HG03097 (cell line): Measurements from ENCODE around the gene EEFSEC.

ENCODE experiments used
- ATAC-seq: cut with Tn5 transposase; IDR thresholded peaks from one replicate; pipeline ENCODE4 v1.9.1; 2021; ENCODE audit not compliant: unreplicated experiment, low FRiP score

The EEFSEC gene

DNA sequence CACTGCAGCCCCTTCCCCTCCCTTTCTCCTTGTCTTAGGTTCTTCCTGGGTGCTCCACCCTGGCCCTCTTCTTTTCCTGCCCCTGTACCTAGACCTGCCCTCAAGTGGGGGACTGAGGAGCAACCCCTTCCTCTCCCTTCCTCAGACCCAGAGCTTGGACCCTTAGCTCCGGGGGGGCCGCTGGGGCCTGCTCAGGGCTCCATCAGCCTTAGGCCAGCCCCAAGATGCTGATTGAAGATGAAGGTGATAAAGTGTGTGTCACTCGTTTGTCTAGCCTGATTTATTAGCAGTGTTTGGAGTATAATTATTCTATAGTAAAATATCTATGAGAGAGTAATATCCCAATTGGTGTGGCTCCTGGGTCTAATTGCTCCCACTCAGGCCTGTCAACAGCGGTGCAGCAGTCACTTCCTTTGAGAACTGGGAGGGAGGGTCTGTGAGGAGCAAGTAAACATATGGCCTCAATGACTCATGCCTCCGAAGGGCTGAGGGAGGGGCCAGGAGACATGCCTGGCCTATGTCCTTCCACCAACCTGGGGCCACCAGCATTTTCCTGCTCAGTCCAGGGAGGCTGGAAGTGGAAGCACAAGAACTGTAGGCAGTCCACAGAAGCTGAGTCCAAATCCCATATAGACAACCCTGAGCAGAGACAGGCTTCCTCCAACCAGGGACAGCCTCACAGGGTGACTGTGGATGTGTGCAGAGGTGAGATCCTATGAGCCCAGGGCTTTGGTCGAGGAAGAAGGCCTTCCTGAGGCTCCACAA, 190.2 kb downstream of the EEFSEC start:
- ATAC-seq, result no peak

DNA sequence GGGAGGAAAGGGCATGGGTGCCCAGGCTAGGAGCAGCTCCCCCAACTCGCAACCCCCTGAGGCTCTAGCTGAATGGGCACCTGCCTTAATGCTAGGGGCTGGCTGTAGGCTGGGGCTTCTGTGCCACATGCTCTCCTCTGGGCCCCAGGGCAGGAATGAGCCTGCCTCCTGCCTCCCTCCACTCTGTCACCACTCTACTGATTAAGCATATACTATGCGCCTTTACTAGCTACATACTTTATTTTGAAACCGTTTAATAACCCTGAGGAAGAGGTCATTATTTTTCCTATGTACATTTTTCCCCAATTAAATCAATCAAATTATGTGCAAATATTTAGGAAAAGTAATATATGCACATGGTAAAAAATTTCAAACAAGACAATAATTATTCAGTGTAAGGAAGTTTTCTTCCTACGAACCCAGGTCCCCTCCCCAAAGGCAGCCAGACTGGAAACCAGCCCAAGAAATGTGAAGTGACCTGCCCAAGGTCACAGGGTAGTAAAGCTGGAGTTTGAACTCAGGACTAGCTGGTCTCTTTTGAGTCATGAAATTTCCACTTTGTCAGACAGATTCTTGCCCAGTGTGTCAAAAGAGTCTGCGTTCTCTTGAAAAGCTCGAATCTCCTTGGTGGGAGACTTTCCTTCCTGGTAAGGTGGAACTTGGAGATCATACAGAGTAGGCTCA, 190.9 kb downstream of the EEFSEC start:
- no peak for ATAC-seq

DNA sequence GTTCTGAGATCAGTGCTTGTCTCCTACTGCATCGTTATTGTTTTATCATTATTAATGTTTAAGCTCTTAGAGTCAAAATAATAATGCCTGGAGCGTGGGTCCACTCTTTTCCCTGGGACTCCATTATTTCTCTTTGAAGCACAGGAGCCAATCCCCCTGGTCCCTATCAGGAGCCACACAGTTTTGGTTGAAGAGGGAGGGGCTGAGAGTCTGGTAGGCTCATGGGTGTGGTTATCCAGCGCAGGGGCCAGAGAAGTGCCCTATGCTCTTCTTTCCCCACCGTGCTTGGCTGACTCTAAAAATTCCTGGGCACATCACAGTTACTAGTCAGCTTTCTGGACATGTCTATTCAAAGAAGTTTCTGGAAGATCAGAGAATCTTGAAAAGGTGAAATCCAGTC, 191.9 kb downstream of the EEFSEC start:
- ATAC-seq, result no peak

DNA sequence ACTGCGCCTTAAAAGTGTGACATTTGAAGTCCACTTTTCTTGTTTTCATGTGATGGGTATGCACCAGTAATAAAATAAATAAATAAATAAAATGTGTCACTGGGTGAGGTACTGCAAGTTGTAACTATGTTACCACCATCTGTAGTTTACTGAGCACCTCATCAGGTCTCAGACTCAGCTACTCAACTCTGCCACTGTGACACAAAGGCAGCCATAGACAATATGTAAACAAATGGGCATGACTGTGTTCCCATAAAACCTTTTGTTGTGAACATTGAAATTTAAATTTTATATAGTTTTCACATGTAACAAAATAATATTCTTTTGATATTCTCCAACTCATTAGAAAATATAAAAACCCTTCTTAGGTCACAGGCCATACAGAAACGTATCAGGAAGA, 193.3 kb downstream of the EEFSEC start:
- ATAC-seq, result no peak

DNA sequence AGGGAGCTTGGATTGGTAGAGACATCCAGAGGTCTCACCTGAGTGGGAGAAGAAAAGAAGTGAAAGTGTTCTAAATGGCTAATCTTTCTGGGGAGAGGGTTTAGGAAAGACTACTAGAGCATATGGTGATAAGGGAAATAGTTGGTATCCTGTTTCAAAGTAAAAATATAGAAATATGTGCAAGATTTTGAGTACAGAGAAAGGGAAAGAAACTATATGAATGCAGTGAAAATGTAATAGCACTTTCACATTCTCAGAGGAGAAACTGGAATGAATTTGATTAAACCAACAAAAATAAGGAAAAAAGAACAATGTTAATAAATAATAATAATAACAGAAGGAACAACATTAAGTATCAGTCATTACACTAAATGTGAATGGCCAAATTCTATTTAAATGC, 194.0 kb downstream of the EEFSEC start:
- ATAC-seq, result no peak

DNA sequence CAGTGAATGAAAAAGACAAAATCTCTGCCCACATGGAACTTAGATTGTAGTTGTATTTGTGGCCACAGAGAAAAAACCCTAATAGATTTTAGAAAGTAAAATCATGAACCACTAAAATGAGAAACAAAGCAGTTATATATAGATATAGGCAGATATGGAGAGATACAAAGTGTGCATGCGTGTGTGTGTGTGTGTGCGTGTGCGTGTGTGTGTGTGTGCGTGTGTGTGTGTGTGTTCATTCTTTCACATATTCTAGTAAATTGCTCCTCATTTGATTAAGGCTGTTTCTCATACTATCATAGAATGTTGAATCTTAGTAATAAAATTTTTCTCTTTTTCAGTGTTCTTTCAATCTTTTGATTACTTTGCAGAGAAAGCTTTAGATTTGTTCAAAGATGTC, 194.8 kb downstream of the EEFSEC start:
- no peak for ATAC-seq

DNA sequence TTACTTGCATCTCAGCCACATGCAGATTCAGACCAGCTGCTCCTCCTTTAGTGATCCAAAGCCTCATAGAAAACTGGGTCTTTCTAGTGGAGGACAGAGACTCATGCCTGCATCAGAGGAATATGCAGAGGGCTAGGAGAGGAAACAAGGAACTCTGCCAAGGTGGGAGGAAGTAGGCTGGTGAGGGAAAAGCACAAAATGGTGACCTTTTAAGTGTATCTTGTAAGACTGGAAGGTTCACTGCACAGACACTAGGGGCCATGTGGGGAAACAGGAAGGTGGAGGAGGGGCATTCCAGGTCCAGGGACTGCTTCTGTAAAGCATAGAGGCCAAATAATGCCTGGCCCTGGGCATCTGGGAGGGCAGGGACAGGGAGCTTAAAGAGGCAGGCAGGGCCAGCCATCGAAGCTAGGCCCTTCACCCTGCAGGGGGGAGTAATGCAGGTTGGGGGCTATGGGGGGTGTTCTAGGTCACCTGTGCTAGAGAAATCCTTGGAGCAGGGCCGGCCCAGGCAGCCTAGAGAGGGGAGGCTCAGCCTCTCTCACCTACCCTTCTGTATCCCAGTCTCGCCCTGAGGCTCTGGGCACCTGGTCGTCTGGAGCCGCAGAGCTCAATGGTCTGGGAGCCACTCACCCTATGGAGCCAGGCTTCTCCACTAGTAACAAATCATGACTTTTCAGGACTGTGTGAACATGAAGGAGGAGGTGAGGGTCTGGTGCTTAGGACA, 195.7 kb downstream of the EEFSEC start:
- ATAC-seq, result no peak

DNA sequence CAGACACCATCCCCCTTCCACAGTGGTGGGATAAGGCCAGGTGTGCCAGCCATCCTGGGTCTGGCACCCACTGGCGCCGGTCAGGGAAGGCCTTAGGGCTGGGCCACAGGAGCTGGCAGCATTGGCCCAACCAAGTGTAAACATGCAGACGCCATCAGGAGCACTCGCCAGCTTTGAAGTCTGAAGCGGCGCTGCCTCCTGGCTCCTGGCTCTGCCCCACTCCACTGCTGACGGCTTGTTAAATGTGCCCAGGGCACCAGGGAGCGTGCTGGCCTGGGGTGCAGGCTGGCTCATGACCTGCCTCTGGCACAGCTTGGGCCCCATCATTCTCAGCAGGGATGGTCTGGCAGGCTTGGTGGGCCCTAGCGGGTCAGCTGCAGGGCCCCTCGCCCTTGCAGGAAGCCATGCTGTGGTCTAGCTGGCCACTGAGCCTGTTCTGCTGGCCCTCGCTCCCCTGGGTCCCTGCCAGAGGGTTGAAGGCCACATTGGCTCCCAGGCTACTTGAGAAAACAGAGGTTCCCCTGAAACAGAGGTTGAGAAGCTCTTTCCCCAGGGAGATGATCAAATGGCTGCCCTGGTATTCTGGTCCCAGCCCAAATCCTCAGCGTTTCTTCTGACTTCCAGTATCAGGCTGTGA, 196.8 kb downstream of the EEFSEC start:
- no peak for ATAC-seq

DNA sequence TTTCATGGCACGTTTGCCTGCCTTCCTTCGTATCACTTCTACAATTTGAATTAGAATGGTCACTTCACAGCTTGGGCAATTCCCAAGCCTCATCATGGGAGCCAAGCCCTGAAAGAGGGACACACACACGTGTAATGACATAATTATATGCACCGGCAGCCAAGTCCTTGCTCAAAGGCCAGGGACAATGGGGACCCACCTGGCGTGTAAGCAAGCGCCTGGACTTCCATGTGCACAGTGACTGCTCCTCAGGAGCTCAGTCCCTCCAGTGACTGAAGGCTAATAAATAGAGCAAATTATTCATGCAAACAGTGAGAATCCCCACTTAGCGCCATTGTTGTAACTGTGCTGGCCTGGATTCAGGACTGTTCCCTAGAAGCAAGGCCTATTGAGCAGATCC, 198.3 kb downstream of the EEFSEC start:
- ATAC-seq, result no peak

DNA sequence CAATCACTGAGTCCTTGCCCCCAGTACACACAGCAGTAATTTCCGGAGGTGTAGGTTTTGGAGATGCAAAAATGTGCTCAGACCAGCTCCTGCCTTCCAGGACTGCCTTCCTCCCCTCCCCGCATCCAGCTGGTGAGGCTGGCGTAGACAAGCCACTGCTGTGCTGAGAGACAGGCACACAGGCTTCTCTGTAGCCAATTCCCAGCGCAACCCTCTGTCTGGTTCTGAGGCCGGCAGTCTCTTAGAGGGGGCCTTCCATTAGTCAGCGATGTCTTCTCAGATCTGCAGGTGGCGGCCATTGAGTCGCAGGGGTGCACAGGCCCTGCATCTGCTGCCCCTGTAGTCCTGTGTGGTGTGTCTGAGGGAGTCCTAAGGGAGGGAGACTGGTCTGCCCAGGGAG, 199.0 kb downstream of the EEFSEC start:
- ATAC-seq, result no peak

DNA sequence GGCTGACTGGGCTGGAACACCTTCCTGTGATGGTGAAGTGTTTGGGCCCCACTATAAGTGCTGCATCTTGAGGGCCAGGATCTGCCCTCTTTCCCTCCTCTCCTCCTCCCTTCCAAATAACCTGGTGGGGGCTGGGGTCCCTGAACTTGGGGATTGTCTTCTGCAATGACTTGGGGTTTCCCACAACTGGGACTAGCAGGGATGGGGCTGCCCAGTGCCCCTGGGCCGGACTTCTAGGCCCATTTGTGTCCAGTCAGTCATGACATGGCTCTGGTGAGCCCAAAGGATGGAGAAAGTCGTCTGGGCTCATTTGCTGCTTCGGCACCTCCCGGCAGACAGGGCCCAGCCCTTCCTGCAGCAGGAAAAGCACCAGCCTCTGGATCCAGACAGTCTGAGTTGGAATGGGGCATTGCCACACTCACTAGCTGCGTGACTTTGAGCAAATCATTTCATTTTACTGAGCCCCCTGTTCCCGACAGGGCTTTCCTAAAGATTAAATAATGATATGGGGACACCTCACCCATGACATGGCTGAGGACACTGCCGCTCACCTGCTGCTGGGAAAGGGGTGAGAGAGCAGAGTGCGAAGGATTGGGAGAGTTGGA, 200.2 kb downstream of the EEFSEC start:
- no peak for ATAC-seq

DNA sequence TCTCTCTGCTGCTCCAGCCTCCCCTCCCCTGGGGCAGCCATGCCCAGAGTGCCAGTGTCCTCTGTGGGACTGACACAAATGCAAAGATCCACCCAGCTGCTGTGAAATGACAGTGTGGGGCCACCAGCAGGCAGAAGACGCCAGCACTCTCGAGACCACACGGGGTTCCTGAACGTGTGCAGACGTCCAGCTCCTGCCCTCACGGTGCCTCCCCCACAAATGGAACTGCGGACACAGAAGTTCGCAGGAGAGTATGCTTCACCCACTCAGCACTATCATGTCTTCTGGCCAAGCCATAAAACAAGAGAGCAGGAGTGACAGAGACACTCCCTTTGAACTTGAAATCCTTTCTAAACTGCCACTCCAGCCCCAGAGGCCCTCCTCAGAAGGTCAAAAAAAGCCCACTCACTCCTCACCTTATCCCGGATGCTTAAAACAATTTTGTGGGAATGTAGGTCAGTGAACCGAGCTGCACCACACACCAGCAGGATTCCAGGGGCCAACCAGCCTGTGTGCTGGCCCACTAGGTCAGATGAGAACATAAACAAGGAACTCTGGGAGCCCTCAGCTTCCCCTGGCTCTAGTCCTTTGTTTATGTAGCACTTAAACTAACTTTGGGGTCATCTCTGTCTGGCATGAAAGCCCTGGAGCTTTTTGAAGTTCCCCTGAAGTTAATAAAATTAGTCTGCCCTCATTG, 200.9 kb downstream of the EEFSEC start:
- no peak for ATAC-seq

DNA sequence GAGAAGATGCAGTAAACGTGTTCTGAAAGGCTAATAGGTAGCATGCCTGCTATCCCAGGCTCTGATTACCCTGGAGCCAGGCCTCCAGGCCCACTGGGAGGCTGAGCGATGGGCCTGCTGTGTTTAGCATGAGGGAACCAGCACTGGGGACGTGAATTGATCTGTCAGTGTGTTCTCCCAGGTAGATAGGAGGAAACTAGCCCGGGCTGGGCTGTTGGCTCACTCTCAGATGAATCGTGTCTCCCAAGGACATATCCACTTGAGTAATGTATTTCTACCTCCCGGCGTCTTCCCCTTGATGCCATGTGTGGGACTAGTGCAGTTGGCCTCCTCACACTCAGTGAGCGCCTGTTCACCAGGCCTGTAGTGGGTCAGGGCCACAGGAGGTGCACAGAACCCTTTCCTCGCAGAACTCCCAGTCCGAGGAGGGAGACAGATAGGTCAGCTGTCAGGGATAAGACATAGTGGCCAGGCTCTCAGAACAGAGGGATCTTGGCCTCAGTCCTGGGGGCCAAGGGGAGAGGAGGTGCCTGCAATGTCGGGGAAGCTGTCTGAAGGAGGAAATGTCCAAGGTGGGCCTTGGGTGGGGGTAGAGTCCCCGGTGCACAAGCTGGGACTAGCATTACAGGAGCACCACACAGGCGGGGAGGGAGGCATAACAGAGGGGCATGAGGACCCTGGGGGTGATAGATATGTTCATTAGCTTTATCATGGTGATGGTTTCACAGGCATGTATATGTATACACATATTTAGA, 201.7 kb downstream of the EEFSEC start:
- no peak for ATAC-seq

DNA sequence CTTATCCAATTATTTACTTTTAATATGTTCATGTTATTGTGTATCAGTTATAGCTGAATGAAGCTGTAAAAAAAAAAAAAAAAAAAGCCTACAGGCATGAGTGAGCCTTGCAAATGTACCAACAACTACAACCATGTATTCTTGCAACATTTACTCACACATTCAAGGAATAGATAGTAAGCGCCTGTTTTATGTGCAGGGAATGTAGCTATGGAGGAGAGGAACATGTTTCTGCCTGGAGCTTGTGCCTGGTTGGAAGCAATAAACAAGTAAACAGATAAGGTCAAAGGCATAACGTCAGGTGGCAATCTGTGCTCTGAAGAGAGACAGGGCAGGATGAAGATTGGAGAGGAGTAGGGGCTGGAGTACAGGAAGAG, 202.2 kb downstream of the EEFSEC start:
- no peak for ATAC-seq

DNA sequence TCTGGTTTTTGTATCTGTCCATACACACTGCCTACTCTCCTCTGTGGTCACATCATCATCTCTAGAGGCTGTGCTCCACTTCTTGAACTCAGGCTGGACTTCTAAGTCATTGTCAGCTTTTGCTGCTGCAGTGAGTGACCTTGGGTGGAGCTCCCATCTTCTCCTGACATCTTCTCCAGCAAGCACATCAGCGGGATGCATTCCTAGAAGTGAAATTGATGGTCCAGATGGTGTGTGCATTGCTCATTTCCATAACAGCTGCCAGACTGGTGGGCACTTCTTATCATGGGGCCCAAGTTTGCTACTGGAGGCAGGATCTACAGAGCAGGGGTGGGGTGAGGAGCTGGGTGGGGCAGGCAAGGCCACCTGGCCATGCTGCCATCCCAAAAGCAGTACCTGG, 203.5 kb downstream of the EEFSEC start:
- ATAC-seq, result no peak

DNA sequence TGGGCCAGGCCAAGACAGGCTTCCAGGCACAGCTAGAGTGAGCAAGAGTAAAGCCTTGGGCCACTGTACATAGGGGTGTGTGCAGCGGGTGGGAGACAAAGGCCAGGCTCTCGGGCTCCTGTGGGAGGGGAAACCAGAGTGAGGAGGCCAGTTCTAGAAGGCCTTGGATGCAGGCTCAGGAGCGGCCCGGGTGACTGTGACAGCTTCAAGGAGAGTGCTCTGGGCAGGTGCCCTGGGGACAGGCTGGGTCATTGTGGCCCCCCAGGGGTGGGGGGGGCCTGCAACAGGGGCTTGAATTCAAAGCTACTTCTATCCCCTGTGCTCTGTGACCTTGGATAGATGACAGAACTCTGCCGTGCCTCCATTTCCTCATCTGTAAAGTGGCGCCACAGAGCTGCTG, 204.3 kb downstream of the EEFSEC start:
- ATAC-seq, result no peak

DNA sequence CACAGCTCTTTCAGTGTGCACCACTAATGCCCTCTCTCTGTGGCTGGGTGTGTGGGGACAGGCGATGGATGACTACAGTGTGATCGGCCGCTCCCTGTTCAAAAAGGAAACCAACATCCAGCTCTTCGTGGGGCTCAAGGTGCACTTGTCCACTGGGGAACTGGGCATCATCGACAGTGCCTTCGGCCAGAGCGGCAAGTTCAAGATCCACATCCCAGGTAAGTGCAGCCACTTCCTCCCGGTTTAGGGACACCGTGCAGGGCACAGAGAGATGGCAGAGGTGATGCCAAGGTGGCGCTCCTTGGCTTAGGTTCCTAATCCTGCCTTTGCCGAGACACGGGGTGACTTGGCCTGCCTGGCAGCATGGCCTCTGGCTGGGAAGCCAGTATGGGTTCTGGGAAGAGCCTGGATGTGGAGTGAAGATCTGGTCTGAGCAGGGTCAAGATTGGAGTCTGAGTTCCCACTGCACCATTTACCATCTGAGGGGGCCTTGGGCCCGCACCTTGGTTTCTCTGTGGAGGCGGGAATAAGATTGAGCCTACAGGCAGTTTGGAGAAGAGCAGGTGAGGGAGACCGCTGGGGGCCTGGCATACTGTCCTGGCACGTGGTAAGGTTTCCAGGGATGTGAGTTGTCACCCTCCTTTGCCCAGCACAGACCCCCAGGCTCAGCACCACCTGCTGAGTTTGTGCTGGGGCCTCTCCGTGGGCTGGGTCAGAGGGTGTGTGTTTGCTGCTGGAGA, 205.0 kb downstream of the EEFSEC start:
- no peak for ATAC-seq

DNA sequence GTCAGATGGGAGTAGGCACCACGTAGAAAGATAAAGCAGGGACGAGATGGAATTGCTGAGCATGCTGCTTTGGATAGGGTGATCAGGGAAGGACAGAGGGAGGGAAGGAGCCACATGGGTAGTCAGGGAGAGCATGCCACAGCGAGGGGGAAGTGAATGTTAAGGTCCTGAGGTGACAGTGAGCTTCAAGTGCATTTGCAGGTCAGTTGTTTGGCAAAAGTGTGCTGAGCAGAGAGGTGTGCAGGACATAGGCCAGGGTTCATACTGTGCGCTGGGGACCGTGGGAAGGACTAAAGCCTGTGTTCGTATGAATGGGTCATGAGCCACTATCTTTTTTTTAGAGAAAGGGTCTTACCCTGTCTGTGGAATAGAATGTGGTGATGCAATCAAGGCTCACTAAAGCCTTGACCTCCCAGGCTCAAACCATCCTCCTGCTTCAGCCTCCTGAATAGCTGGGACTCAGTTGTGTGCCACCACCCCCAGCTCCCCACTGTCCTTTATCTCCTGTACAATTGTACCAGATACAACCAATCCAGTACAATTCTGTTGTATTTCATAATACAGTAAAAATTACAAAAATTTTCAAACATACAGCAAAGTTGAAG, 205.9 kb downstream of the EEFSEC start:
- ATAC-seq, result no peak
